Activated CD4-positive, alpha-beta T cell treated with anti-CD3 and anti-CD28 coated beads, Interleukin-10, Interleukin-2, amounts not matched to agents 100 ng/mL and 50 ng/mL, durations not matched to agents 16 hours and 8 hours (primary cell): ENCODE results near the gene ARHGAP24.

Experiments
- DNase-seq: peaks from one replicate; pipeline ENCODE4 v3.0.0-alpha.2; 2020

ARHGAP24 gene

DNA sequence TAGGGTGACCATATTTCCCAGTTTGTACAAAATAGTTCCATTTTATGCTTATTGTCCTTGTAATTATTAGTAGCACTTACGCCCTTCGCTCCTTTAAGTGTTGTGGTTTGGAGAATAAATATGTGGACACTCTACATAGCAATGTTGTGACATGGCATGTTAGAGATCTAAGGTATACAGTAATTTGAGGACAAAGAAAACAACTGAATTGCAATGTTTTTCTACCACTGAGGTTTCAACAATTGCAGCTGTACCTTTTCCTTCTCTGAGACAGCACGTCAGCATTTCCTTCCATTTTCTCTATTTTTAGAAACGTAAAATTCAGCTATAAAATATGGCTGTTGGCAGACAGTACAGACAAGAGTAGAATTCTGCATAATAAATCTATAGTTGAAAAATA is 561.8 kb downstream of the ARHGAP24 start:
- no peak for DNase-seq

DNA sequence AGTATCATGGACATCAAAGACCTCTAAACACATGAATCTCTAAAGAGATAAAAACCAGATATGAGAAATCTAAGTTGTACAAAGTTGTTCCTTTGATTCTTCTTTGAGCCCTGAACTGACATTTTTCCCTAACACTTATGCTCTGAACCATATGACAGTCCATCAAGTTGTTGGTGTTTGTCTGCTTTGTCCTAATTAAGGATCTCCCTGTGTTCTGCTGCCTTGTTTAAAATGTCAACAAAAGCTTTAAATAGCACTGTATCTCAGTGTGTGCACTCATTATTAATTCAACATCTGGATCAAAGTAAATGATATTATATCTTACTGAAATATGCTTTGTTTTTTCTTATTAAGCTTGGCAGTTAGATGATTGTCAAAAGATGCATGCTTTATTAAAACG is 563.1 kb downstream of the ARHGAP24 start:
- DNase-seq, result no peak

DNA sequence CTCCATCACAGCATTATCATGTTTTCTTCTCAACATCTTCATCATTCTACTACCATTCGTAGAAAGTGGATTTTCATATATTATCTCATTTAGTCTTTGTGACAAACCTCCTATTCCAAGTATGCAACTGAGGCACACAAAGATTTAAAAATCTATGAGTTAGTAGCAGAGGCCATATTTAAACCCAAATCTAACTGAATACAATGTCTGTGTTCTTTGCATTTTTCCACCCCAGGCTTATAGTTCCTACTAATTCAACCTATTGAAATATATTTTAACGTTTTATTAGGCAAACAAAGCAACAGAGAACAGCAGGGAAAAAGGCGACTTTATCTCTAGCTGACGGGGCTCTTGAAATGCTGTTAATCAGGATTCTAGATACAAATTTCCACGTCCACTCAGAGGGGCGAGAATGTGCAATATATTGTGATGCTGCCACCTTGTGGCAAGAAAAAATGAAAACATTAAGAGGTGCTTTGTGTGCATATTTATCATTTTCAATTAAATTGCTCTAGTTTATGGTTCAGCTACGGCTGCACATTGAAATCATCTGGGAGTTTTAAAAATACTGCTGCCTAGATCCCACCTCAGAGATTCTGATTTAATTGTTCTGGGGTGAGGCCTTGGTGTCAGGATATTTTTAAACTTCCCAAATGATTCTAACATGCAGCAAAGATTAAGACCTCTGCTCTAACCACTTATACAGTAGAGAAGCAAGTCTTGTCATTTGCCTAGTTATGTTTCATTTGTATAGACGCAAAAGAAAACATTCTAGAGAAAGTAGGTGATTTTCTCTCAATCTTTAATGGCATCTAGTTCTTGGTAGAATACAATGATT is 569.0 kb downstream of the ARHGAP24 start:
- peak; percentile 39 for DNase-seq

DNA sequence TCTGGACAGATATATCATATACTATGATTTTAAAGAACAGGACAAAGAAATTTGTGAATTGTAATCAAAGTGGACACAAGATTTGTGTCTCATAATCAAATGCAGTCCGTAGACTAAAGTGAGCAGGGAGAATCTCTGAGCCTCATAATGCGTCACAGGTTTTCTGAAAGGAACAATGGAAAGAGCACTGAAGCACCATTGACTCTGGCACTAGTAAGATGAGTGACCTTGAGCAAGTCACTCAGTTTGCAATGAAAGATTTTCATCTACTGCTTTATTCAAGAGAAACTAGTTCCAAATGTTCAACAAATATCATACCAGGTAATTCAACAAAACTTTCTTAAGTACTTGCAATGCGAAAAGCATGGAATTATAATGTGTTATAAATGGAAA is 569.6 kb downstream of the ARHGAP24 start:
- DNase-seq, result no peak

DNA sequence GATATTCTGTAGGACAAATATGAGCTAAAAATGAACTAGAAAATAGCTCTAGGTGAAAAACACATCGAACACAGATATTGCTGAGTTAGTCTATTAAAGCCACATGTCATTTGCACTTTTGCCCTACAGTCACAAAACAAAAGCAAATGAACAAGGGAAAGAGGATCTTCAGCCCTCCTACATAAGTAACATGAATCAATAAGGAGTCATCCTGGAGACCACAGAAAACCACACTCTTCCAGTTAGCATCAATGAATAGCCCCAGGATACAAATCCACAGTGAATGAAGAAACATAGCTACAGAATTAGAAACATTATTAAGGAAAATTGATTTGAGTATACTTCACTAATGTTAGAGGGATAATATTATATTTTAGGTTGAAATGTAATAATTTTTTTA is 573.5 kb downstream of the ARHGAP24 start:
- DNase-seq, result no peak

DNA sequence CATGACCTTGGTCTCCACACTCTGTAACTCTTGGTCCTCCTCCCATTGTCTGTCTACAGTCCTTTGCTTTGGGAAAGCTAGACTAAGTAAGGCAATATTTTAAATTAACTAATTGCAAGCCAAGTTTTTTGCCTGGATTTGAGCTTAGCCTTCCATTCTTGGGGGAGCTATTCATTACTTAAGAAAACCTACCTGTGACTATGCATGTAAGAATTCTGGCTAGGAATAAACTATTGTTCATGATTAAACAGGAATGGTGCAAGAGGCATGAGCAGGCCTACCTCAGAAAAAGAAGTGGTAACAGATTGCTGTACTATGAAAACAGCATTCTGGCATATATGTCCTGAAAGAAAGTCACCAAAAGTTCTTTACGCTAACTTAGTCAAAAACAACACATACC is 575.5 kb downstream of the ARHGAP24 start:
- no peak for DNase-seq
